Activated naive CD8-positive, alpha-beta T cell treated with anti-CD3 and anti-CD28 coated beads for 36 hours (primary cell): ENCODE data around the gene ADAM33. TPM values are rescaled to one million over a fixed set of nuclear protein-coding genes. Genes with fewer than 3 reads are reported as not detected.

Source experiments
- DNase-seq: peaks from one replicate; pipeline ENCODE4 v3.0.0; 2021
- H3K27ac Mint-ChIP-seq: one replicate; pipeline ENCODE4 v1.8.0; 2022; ENCODE audit warnings: mild to moderate bottlenecking, moderate library complexity, mixed read lengths
- H3K27me3 Mint-ChIP-seq: one replicate; pipeline ENCODE4 v1.8.0; 2022; ENCODE audit warnings: mild to moderate bottlenecking, mixed read lengths
- H3K36me3 Mint-ChIP-seq: one replicate; pipeline ENCODE4 v1.8.0; 2021; ENCODE audit warnings: mild to moderate bottlenecking, mixed read lengths
- H3K4me1 Mint-ChIP-seq: one replicate; pipeline ENCODE4 v1.8.0; 2021; ENCODE audit warnings: mixed read lengths
- H3K4me3 Mint-ChIP-seq: one replicate; pipeline ENCODE4 v1.8.0; 2022; ENCODE audit warnings: mild to moderate bottlenecking, moderate library complexity, mixed read lengths
- H3K9me3 Mint-ChIP-seq: one replicate; pipeline ENCODE4 v1.8.0; 2022; ENCODE audit warnings: mixed read lengths
- total RNA-seq, 2 experiments: library from RNA; stranded (reverse); gene quantifications; one replicate each; pipeline ENCODE4 v1.2.3, GENCODE V29; 2021

The ADAM33 gene, protein sequence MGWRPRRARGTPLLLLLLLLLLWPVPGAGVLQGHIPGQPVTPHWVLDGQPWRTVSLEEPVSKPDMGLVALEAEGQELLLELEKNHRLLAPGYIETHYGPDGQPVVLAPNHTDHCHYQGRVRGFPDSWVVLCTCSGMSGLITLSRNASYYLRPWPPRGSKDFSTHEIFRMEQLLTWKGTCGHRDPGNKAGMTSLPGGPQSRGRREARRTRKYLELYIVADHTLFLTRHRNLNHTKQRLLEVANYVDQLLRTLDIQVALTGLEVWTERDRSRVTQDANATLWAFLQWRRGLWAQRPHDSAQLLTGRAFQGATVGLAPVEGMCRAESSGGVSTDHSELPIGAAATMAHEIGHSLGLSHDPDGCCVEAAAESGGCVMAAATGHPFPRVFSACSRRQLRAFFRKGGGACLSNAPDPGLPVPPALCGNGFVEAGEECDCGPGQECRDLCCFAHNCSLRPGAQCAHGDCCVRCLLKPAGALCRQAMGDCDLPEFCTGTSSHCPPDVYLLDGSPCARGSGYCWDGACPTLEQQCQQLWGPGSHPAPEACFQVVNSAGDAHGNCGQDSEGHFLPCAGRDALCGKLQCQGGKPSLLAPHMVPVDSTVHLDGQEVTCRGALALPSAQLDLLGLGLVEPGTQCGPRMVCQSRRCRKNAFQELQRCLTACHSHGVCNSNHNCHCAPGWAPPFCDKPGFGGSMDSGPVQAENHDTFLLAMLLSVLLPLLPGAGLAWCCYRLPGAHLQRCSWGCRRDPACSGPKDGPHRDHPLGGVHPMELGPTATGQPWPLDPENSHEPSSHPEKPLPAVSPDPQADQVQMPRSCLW
- total RNA-seq: not detected

- H3K9me3 Mint-ChIP-seq: no peaks in the 10 kb centered on the region
- no peaks in the 10 kb centered on the region for H3K36me3 Mint-ChIP-seq
- DNase-seq: no peak
- peaks cover 49% of the 10 kb centered on the region for H3K27me3 Mint-ChIP-seq
- no peak within 1 kb of the TSS for H3K27ac Mint-ChIP-seq
- H3K4me3 Mint-ChIP-seq: no peak within 1 kb of the TSS
- no peaks in the 10 kb centered on the region for H3K4me1 Mint-ChIP-seq
Observed at GRCh38 chr20:3681931-3682781, at the start of gene ADAM33. TSS of gene ADAM33 (minus strand) at chr20:3682010. CDS start at chr20:3682004, 6 bp downstream.

GRCh38 chr20:3730803-3731672 is 49.2 kb upstream of the ADAM33 start:
- DNase-seq: no peak
- Mint-ChIP-seq H3K27me3 (peaks cover 57% of the 10 kb centered on the region), H3K36me3 (no peaks in the 10 kb centered on the region), H3K4me3 (no peak overlapping the region), H3K9me3 (no peaks in the 10 kb centered on the region), H3K4me1 (no peaks in the 10 kb centered on the region), H3K27ac (no peak overlapping the region)

DNA sequence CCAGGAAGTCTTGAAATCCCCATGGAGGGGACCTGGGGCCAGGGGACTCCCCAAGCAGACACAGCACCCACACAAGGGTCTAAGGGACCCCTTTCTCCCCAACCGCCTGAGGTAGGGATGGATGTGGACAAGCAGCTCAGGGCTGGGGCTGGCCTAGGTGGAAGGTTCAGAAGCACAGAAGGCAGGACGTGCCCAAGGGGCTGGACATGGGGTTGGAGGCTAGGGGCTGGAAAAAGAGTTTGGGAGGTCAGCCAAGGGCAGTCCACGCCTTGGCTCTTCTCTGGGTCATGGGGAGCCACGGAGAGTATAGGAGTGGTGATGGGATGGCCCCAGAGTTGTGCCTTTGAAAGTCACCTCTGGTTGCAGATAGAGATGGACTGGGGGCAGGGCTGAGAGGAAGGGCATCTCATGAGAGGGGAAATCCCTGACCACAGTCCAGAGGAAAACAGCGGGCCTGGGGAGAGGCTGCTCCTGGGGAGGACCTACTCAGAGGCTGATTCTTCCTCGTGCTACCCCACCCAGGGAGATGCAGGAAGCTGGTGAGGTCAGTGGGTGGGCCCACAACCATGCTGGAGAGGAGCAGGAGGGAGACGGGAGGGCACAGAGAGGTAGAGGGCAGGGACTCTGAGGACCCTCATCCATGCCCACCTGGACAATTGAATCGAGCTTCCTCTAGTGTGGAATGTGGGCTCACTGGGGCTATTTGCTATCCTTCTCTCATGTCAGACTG is 48.2 kb upstream of the ADAM33 start:
- Mint-ChIP-seq H3K4me1 (no peaks in the 10 kb centered on the region), H3K27me3 (peaks cover 60% of the 10 kb centered on the region), H3K27ac (no peak overlapping the region), H3K9me3 (no peaks in the 10 kb centered on the region), H3K4me3 (no peak overlapping the region), H3K36me3 (no peaks in the 10 kb centered on the region)
- no peak for DNase-seq

GRCh38 chr20:3729378-3729777 is 47.6 kb upstream of the ADAM33 start:
- no peak for DNase-seq
- H3K27me3 Mint-ChIP-seq: peaks cover 60% of the 10 kb centered on the region

GRCh38 chr20:3728876-3729275 is 47.1 kb upstream of the ADAM33 start:
- peaks cover 59% of the 10 kb centered on the region for H3K27me3 Mint-ChIP-seq
- DNase-seq: no peak
- no peaks in the 10 kb centered on the region for H3K9me3 Mint-ChIP-seq
- H3K27ac Mint-ChIP-seq: no peak overlapping the region
- no peaks in the 10 kb centered on the region for H3K4me1 Mint-ChIP-seq
- no peaks in the 10 kb centered on the region for H3K36me3 Mint-ChIP-seq
- H3K4me3 Mint-ChIP-seq: no peak overlapping the region

More at GRCh38 chr20:3729378-3729777, 47.6 kb upstream of the ADAM33 start:
- no peaks in the 10 kb centered on the region for H3K36me3 Mint-ChIP-seq
- no peak overlapping the region for H3K4me3 Mint-ChIP-seq
- no peaks in the 10 kb centered on the region for H3K4me1 Mint-ChIP-seq
- no peaks in the 10 kb centered on the region for H3K9me3 Mint-ChIP-seq
- no peak overlapping the region for H3K27ac Mint-ChIP-seq

GRCh38 chr20:3728354-3728753 is 46.5 kb upstream of the ADAM33 start:
- no peaks in the 10 kb centered on the region for H3K9me3 Mint-ChIP-seq
- H3K27ac Mint-ChIP-seq: no peak overlapping the region
- no peak for DNase-seq
- peaks cover 55% of the 10 kb centered on the region for H3K27me3 Mint-ChIP-seq
- no peaks in the 10 kb centered on the region for H3K36me3 Mint-ChIP-seq
- no peak overlapping the region for H3K4me3 Mint-ChIP-seq
- H3K4me1 Mint-ChIP-seq: no peaks in the 10 kb centered on the region

DNA sequence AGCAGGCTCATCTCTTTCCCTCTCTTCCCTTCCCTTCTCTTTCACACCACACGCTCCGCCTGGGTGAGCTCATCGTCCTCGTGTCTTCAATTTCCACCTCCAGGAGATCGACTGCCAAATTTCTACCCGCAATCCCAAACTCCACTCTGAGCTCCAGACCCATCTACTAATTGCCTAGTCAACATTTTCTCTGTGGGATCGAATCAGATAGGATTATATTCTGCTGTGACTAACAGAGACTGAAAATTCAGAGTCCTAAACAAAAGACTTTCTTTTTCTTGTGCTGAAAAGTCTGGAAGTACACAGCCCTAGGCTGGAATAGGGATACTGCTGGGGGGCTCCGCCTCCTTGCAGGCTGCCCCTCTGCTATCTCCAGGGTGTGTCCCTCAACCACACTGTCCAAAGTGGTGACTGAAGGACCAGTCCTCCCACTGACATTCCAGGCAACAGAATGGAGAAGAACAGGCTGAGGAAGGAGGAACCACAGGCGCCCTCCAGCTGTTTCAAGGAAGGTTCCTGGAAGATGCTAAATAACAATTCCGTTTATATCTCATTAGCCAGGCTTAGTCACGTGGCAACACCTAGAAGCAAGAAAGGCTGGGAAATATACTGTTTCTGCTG is 45.7 kb upstream of the ADAM33 start:
- H3K4me3 Mint-ChIP-seq: no peak overlapping the region
- DNase-seq: no peak
- no peaks in the 10 kb centered on the region for H3K9me3 Mint-ChIP-seq
- H3K4me1 Mint-ChIP-seq: no peaks in the 10 kb centered on the region
- H3K27me3 Mint-ChIP-seq: peaks cover 54% of the 10 kb centered on the region
- no peaks in the 10 kb centered on the region for H3K36me3 Mint-ChIP-seq
- H3K27ac Mint-ChIP-seq: no peak overlapping the region

GRCh38 chr20:3724356-3724755 is 42.5 kb upstream of the ADAM33 start:
- Mint-ChIP-seq H3K4me3 (no peak overlapping the region), H3K9me3 (no peaks in the 10 kb centered on the region), H3K27me3 (peaks cover 44% of the 10 kb centered on the region), H3K4me1 (peaks cover 4% of the 10 kb centered on the region), H3K27ac (no peak overlapping the region), H3K36me3 (no peaks in the 10 kb centered on the region)
- no peak for DNase-seq

- no peaks in the 10 kb centered on the region for H3K9me3 Mint-ChIP-seq
- no peak overlapping the region for H3K4me3 Mint-ChIP-seq
- peaks cover 40% of the 10 kb centered on the region for H3K27me3 Mint-ChIP-seq
- no peaks in the 10 kb centered on the region for H3K36me3 Mint-ChIP-seq
- DNase-seq: no peak
- H3K4me1 Mint-ChIP-seq: peaks cover 4% of the 10 kb centered on the region
- H3K27ac Mint-ChIP-seq: no peak overlapping the region
Observed at GRCh38 chr20:3723284-3723683, 41.5 kb upstream of the ADAM33 start.

DNA sequence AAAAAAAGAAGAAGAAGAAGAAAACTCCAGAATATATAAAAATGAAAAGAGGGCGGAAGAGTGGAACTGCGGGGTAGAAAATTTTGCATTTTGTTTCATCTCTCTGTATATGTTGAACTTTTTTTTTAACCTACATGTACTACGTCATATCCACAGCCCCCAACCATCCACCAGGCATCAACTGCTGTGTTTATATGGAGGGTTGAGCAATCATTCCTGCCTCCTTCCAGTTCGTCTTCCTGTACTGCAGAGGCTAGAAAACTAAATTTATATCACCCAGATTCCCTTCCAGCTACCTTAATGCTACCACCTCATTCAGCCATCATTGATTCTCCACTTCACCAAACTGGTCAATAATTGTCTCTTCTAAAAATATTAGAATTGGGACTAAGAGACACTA is 40.1 kb upstream of the ADAM33 start:
- Mint-ChIP-seq H3K4me3 (no peak overlapping the region), H3K27ac (no peak overlapping the region), H3K4me1 (peaks cover 4% of the 10 kb centered on the region), H3K36me3 (no peaks in the 10 kb centered on the region), H3K9me3 (no peaks in the 10 kb centered on the region), H3K27me3 (peaks cover 27% of the 10 kb centered on the region)
- DNase-seq: no peak

DNA sequence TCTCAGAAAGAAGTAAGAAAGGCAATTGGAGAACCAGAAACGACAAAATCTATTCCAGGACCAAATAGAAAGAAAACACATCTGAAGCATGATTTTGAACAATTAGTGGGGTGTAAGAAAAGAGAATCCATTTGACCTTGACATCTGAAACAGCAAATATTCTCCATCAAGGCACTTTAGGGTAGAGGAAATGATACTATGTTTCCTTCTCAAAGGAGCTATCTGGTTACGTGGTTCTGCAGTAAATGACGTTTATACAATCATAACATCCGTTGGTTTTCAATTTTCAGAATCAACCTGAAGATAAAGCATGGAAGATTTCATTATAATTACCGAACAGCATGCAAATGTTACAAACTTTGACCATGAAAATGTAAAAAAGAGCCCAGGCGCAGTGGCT is 38.8 kb upstream of the ADAM33 start:
- Mint-ChIP-seq H3K27ac (no peak overlapping the region), H3K9me3 (no peaks in the 10 kb centered on the region), H3K27me3 (peaks cover 23% of the 10 kb centered on the region), H3K4me3 (no peak overlapping the region), H3K4me1 (peaks cover 4% of the 10 kb centered on the region), H3K36me3 (no peaks in the 10 kb centered on the region)
- DNase-seq: no peak

DNA sequence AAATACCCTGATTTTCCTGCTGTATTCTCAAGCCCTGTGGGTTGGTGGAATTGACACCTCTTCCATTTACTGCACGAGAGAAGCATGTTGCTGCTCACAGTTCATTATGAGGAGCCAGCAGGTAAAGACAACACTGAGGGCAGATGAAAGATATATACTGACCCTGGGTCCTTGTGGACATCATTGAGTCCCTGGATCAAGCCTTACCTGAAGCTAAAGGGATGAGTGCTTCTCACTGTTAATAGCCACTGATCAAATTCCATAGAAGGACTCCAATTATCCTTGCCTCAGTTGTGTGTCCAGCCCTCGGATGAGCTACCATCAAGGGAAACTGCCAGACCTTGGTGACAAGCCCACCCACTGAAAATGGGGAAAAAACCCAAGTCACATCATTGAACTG is 38.3 kb upstream of the ADAM33 start:
- peaks cover 23% of the 10 kb centered on the region for H3K27me3 Mint-ChIP-seq
- peaks cover 4% of the 10 kb centered on the region for H3K4me1 Mint-ChIP-seq
- no peak overlapping the region for H3K27ac Mint-ChIP-seq
- no peaks in the 10 kb centered on the region for H3K9me3 Mint-ChIP-seq
- no peak overlapping the region for H3K4me3 Mint-ChIP-seq
- no peaks in the 10 kb centered on the region for H3K36me3 Mint-ChIP-seq
- DNase-seq: no peak

GRCh38 chr20:3719046-3719445 is 37.2 kb upstream of the ADAM33 start:
- Mint-ChIP-seq H3K9me3 (no peaks in the 10 kb centered on the region), H3K27ac (no peak overlapping the region), H3K4me1 (peaks cover 4% of the 10 kb centered on the region), H3K27me3 (peaks cover 23% of the 10 kb centered on the region), H3K4me3 (no peak overlapping the region), H3K36me3 (no peaks in the 10 kb centered on the region)
- DNase-seq: no peak
